LNCAP (cell line): ENCODE data around the gene TNNT3.

Source experiments
- CTCF ChIP-seq: fragments of 450-650 bp; IDR thresholded peaks from 2 replicates; pipeline ENCODE4 v1.5.1; 2017; ENCODE audit warnings: mild to moderate bottlenecking

Gene TNNT3

GRCh38 chr11:1906611-1907423 lies 12.7 kb upstream of the TNNT3 start:
- no peak for TF ChIP-seq CTCF

GRCh38 chr11:1908618-1909017 lies 10.9 kb upstream of the TNNT3 start:
- TF ChIP-seq CTCF, result no peak

- no peak for TF ChIP-seq CTCF
Measured at GRCh38 chr11:1909524-1909923, 10.0 kb upstream of the TNNT3 start.

GRCh38 chr11:1912289-1912878 lies 7.1 kb upstream of the TNNT3 start:
- TF ChIP-seq CTCF, result no peak

GRCh38 chr11:1913271-1914060 lies 6.0 kb upstream of the TNNT3 start:
- no peak for TF ChIP-seq CTCF

GRCh38 chr11:1915795-1916131 lies 3.7 kb upstream of the TNNT3 start:
- no peak for TF ChIP-seq CTCF

- TF ChIP-seq CTCF, result no peak
Measured at GRCh38 chr11:1916132-1916985, 3.1 kb upstream of the TNNT3 start.
